HEK293T (cell line): ENCODE results near the gene MPPED1.

Experiments used
- CTCF ChIA-PET: fragments of 350-600 bp; formaldehyde crosslinking; extraction: SDS; loops from one replicate; lab custom pipeline; 2021; ENCODE audit warnings: antibody characterized with exemption, inconsistent platforms; lab: Yijun Ruan, JAX
- POLR2A ChIA-PET: fragments of 350-600 bp; formaldehyde crosslinking; extraction: SDS; loops from one replicate; lab custom pipeline; 2020; ENCODE audit warnings: antibody characterized with exemption, inconsistent platforms; lab: Yijun Ruan, JAX
- DNase-seq: peaks from one replicate; pipeline ENCODE4 v3.0.0; 2012; ENCODE audit warnings: mixed read lengths; ENCODE audit errors: extremely low spot score
- ARNT ChIP-seq: fragments of 450-650 bp; IDR thresholded peaks from 2 replicates; pipeline ENCODE4 v1.6.1; 2017; ENCODE audit warnings: mild to moderate bottlenecking
- BHLHE40 ChIP-seq: fragments of 450-650 bp; IDR thresholded peaks from 2 replicates; pipeline ENCODE4 v1.6.1; 2016; ENCODE audit warnings: mild to moderate bottlenecking, moderate library complexity, borderline replicate concordance
- CTBP1 ChIP-seq: fragments of 450-650 bp; IDR thresholded peaks from 2 replicates; pipeline ENCODE4 v1.6.1; 2016; ENCODE audit warnings: borderline replicate concordance
- ELF4 ChIP-seq: fragments of 450-650 bp; IDR thresholded peaks from 2 replicates; pipeline ENCODE4 v1.6.1; 2017; ENCODE audit warnings: antibody characterized with exemption
- FOXA1 ChIP-seq: fragments of 450-650 bp; IDR thresholded peaks from 2 replicates; pipeline ENCODE4 v1.6.1; 2016; ENCODE audit warnings: mild to moderate bottlenecking
- FOXK2 ChIP-seq: fragments of 450-650 bp; IDR thresholded peaks from 2 replicates; pipeline ENCODE4 v1.6.1; 2016; ENCODE audit warnings: mild to moderate bottlenecking
- FOXM1 ChIP-seq: fragments of 450-650 bp; IDR thresholded peaks from 2 replicates; pipeline ENCODE4 v1.6.1; 2017; ENCODE audit warnings: mild to moderate bottlenecking, borderline replicate concordance
- HDGF ChIP-seq: fragments of 450-650 bp; IDR thresholded peaks from 2 replicates; pipeline ENCODE4 v1.6.1; 2017; ENCODE audit warnings: antibody characterized with exemption, borderline replicate concordance
- L3MBTL2 ChIP-seq: fragments of 450-650 bp; conservative IDR thresholded peaks from 2 replicates; pipeline ENCODE4 v1.6.1; 2016; ENCODE audit warnings: mild to moderate bottlenecking
- LEF1 ChIP-seq: fragments of 450-650 bp; IDR thresholded peaks from 2 replicates; pipeline ENCODE4 v1.6.1; 2017; ENCODE audit warnings: mild to moderate bottlenecking, borderline replicate concordance
- NFRKB ChIP-seq: fragments of 450-650 bp; IDR thresholded peaks from 2 replicates; pipeline ENCODE4 v1.6.1; 2016; ENCODE audit warnings: mild to moderate bottlenecking, moderate library complexity
- SP1 ChIP-seq: fragments of 450-650 bp; IDR thresholded peaks from 2 replicates; pipeline ENCODE4 v1.6.1; 2017
- SUZ12 ChIP-seq: fragments of 450-650 bp; IDR thresholded peaks from 2 replicates; pipeline ENCODE4 v1.6.1; 2016; ENCODE audit warnings: mild to moderate bottlenecking
- TARDBP ChIP-seq: fragments of 450-650 bp; IDR thresholded peaks from 2 replicates; pipeline ENCODE4 v1.6.1; 2016
- ZNF384 ChIP-seq: fragments of 450-650 bp; IDR thresholded peaks from 2 replicates; pipeline ENCODE4 v1.6.1; 2016
- TF ChIP-seq, protein P1 (sequence below): fragments of 450-650 bp; IDR thresholded peaks from 2 replicates; pipeline ENCODE4 v1.6.1; 2016

Gene MPPED1

DNA sequence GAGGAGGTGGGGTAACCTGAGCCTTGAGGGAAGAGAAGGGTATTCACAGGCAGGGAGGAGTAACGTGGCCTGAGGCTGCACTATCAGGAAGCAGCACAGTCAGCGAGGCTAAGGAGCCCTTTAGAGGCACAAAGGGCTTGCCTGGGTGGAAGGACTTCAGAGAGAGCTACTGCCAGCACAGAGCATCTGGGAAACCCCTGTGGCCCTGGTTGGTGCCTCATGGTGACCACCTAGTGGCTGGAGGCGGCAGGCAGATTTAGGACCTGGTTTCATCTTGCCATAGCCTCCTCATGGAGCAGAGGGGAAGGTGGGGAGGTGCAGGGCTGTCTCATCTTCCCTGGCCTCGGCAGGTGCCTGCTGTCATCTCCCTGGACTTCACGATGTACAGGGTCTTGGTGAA lies 64.5 kb downstream of the MPPED1 start:
- CTCF ChIA-PET = no interaction called here
- POLR2A ChIA-PET = no interaction called here
- peak; percentile 44 for DNase-seq
- TF ChIP-seq SUZ12 (no peak), FOXA1 (no peak), CTBP1 (no peak), NFRKB (no peak), L3MBTL2 (no peak), TARDBP (no peak), FOXM1 (no peak), ZNF384 (no peak), BHLHE40 (no peak), ELF4 (no peak), HDGF (no peak), LEF1 (no peak), SP1 (no peak), ARNT (no peak), FOXK2 (no peak)
- TF ChIP-seq, protein P1, sequence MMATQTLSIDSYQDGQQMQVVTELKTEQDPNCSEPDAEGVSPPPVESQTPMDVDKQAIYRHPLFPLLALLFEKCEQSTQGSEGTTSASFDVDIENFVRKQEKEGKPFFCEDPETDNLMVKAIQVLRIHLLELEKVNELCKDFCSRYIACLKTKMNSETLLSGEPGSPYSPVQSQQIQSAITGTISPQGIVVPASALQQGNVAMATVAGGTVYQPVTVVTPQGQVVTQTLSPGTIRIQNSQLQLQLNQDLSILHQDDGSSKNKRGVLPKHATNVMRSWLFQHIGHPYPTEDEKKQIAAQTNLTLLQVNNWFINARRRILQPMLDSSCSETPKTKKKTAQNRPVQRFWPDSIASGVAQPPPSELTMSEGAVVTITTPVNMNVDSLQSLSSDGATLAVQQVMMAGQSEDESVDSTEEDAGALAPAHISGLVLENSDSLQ = no peak

DNA sequence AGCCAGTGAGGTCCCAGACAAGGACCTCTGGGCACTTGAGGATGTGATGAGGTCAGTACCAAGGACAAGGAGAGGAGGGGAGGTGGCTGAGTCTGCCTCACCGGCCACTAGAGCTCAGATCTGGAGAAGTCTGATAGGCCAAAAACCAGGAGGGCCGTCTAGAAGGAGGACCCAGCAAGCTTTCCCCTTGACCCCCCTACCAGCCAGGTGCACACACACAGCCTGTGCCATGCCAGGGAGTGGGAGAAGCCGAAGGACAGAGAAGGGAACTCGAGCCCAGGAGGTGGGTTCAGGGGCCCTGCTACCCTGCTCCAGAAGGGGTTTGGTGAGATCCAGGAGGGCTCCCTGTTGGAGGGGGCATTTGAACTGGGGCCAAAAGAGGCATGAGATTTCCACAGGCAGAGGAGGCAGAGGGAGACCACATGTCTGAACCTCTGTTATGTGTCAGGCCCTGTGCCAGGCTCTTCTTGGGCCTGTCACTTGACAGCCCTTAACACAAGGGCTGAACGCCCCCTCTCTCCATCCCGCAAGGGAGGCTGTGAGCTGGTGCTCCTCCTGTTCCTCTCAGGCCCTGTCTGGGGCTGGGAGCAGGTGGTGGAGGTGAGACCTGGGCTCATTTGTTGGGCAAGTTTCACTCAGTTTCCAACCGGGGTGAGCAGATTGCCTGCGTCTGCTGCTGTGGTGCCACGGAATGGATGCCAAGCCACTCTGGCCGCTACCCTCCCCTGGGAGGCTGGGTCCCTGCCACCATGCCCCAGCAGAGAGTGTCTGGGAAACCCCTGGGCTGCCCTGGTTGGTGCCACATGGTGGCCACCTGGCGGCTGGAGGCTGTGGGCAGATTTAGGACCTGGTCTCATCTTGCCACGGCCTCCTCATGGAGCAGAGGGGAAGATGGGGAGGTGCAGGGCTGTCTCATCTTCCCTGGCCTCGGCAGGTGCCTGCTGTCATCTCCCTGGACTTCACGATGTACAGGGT lies 65.2 kb downstream of the MPPED1 start:
- CTCF ChIA-PET = no interaction called here
- POLR2A ChIA-PET = no interaction called here
- no peak for TF ChIP-seq NFRKB
- no peak for DNase-seq

DNA sequence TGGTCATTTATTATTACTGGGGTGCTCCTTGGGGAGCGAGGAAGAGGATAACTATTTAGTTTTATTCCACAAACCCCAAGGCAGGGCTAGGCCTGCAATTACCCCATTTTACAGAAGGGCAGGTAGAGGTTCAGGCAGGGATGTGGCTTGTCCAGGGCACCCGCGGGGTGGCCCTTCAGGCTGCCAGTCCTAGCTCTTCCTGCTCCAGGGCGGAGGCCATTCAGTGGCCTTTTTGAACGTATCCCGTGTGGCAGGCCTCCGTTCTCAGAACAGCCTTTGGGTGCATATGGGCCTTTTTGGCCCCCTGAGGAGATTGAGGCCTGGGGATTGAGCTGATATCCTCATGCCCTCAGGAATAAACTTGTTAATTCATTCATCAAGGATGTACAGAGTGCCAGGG lies 66.2 kb downstream of the MPPED1 start:
- TF ChIP-seq FOXM1 (no peak), HDGF (no peak), SUZ12 (no peak), TARDBP (no peak), SP1 (no peak)
- POLR2A ChIA-PET = no interaction called here
- CTCF ChIA-PET = no interaction called here
- no peak for DNase-seq

DNA sequence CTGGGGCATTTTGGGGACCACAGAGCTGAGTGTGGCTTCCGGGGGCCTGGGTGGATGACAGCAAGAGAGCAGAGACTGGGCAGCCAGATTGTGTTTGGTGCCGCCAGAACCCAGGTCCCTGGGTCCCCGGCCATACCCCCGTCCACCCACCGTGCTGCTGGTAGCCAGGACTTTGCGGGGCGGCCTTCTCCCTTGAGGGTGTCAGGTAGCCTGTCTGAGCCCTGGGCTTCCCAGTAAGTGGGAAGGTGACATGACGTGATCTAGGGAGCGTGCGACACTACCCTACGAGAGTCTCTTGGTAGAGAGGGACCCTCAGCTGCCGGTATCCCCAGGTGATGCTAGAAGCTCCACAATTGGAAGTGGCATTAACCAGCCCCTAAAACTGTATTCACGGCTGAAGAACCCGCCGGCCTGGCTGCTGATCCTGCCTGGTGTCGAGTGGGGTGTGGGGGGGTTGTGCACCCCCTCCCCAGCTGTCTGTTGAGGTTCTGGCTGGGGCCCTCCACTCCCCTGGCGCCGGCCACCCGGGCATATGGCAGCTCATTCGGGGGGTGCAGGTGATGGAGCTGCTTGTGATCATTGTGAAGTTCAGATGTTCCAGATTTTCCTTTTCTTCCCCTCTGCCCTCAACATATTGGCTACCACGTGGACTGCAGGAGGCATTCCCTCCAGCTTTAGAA lies 66.9 kb downstream of the MPPED1 start:
- DNase-seq = no peak
- TF ChIP-seq FOXM1 (no peak), L3MBTL2 (no peak), BHLHE40 (no peak), FOXA1 (no peak), TARDBP (no peak), ZNF384 (no peak), LEF1 (no peak), SUZ12 (no peak), ELF4 (no peak), SP1 (no peak), HDGF (no peak), NFRKB (no peak), ARNT (no peak), FOXK2 (no peak), CTBP1 (no peak)
- TF ChIP-seq, protein P1 = no peak
- CTCF ChIA-PET = no interaction called here
- POLR2A ChIA-PET = no interaction called here

DNA sequence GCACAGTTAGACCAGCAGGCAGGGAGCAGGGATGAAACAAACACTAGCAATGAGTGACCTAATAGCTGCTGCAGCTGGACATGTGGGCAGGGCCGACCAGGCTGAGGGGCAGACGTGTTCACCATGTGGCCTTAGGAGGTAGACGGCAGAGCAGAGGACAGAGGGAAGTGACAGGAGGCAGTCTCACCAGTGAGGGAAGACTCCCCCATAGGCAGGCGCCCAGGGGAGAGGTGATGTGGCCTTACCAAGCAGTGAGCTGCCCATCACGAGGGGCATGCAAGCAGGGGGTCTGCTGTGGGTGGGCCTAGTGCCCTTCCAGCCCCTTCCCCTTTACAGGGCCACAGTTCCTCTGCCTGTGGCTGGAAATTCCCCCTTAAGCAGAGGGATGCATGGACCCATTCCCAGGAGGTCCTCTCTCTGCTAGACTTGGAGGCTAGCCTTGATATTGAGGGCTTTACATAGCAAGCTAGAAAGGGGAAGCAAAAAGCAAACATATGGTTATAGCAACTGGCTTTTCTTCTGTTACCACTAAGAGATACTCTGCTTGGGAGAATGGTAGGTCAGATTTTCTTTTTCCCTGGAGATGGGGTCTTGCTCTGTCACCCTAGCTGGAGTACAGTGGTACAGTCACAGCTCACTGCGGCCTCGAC lies 67.6 kb downstream of the MPPED1 start:
- POLR2A ChIA-PET = no interaction called here
- CTCF ChIA-PET = no interaction called here

More for the DNA sequence above, 67.6 kb downstream of the MPPED1 start:
- no peak for DNase-seq
- TF ChIP-seq BHLHE40 = no peak
- TF ChIP-seq ELF4 = no peak
- no peak for TF ChIP-seq TARDBP
- TF ChIP-seq, protein P1 = no peak
- no peak for TF ChIP-seq L3MBTL2
- TF ChIP-seq FOXK2 = no peak
- no peak for TF ChIP-seq ZNF384
- TF ChIP-seq CTBP1 = no peak
- TF ChIP-seq ARNT = no peak
